CD4-positive, alpha-beta memory T cell (primary cell): ENCODE data around the gene TSPAN1. TPM values are rescaled to one million over a fixed set of nuclear protein-coding genes. Genes with fewer than 3 reads are reported as not detected.

Source experiments
- CTCF ChIA-PET: fragments of 350-600 bp; sonication (Branson Sonifier 250); formaldehyde crosslinking; loops from one replicate; lab custom pipeline; 2021; ENCODE audit warnings: inconsistent platforms; ENCODE audit not compliant: partially characterized antibody; lab: Charles Lee
- POLR2A ChIA-PET: fragments of 350-600 bp; sonication (Branson Sonifier 250); formaldehyde crosslinking; loops from one replicate; lab custom pipeline; 2021; ENCODE audit not compliant: partially characterized antibody; lab: Charles Lee
- DNase-seq, 5 donors: peaks; one replicate each; pipeline versions ENCODE4 v3.0.0 to v3.0.0-alpha.2; 2020 to 2022; ENCODE audit warnings: mixed read lengths in 1 of 5
- H3K27ac ChIP-seq: one replicate; pipeline ENCODE4 v1.7.0; 2013; ENCODE audit warnings: low read depth, low read length
- H3K27me3 ChIP-seq: 2 replicates; pipeline ENCODE4 v1.7.0; 2013; ENCODE audit warnings: mild to moderate bottlenecking, low read length, moderate library complexity; ENCODE audit not compliant: insufficient read depth
- H3K36me3 ChIP-seq: 2 replicates; pipeline ENCODE4 v1.7.0; 2013; ENCODE audit warnings: mild to moderate bottlenecking, low read length, moderate library complexity; ENCODE audit not compliant: insufficient read depth
- H3K4me1 ChIP-seq: 2 replicates; pipeline ENCODE4 v1.7.0; 2013; ENCODE audit warnings: mild to moderate bottlenecking, low read length, moderate library complexity; ENCODE audit not compliant: insufficient read depth
- H3K4me3 ChIP-seq, 2 donors: one replicate each; pipeline ENCODE4 v1.7.0; 2013; ENCODE audit warnings: low read length in 2 of 2, mild to moderate bottlenecking in 1 of 2
- H3K9me3 ChIP-seq, 2 donors: one replicate each; pipeline ENCODE4 v1.7.0; 2013; ENCODE audit warnings: low read length in 2 of 2, control low read depth in 1 of 2; ENCODE audit not compliant: control insufficient read depth in 1 of 2
- H3K27ac Mint-ChIP-seq, 7 donors: one replicate each; pipeline ENCODE4 v1.8.0; 2020 to 2021; ENCODE audit warnings: mixed read lengths in 7 of 7, mild to moderate bottlenecking in 6 of 7, inconsistent platforms in 3 of 7, moderate library complexity in 3 of 7
- H3K27me3 Mint-ChIP-seq, 2 donors: one replicate each; pipeline ENCODE4 v1.8.0; 2020 to 2021; ENCODE audit warnings: mixed read lengths in 2 of 2
- H3K36me3 Mint-ChIP-seq, 2 donors: one replicate each; pipeline ENCODE4 v1.8.0; 2020 to 2021; ENCODE audit warnings: mixed read lengths in 2 of 2, inconsistent platforms in 1 of 2, mild to moderate bottlenecking in 1 of 2
- H3K4me1 Mint-ChIP-seq, 4 donors: one replicate each; pipeline ENCODE4 v1.8.0; 2020 to 2021; ENCODE audit warnings: mixed read lengths in 4 of 4, mild to moderate bottlenecking in 1 of 4
- H3K4me3 Mint-ChIP-seq, 8 donors: one replicate each; pipeline ENCODE4 v1.8.0; 2020 to 2021; ENCODE audit warnings: mixed read lengths in 8 of 8, mild to moderate bottlenecking in 7 of 8, moderate library complexity in 6 of 8, inconsistent platforms in 3 of 8
- H3K9me3 Mint-ChIP-seq, 8 donors: one replicate each; pipeline ENCODE4 v1.8.0; 2020 to 2021; ENCODE audit warnings: mixed read lengths in 8 of 8, mild to moderate bottlenecking in 5 of 8, inconsistent platforms in 3 of 8, moderate library complexity in 1 of 8
- intact Hi-C: fragments of 100-400 bp; cut with micrococcal nuclease; formaldehyde crosslinking; loops from one replicate; pipeline ENCODE4 v1.15.1; 2023
- polyA plus RNA-seq, 2 donors: library from polyadenylated mRNA; unstranded; fragments of 300-500 nt; fragmentation: Illumina TruSeq; gene quantifications; one replicate each; pipeline ENCODE4 v1.2.3, GENCODE V29; 2021
- total RNA-seq, 2 experiments: library from RNA; stranded (reverse); gene quantifications; one replicate each; pipeline ENCODE4 v1.2.3, GENCODE V29; 2021

Gene TSPAN1
- total and polyA plus RNA-seq, 4 experiments from 2014 or later = not detected

DNA sequence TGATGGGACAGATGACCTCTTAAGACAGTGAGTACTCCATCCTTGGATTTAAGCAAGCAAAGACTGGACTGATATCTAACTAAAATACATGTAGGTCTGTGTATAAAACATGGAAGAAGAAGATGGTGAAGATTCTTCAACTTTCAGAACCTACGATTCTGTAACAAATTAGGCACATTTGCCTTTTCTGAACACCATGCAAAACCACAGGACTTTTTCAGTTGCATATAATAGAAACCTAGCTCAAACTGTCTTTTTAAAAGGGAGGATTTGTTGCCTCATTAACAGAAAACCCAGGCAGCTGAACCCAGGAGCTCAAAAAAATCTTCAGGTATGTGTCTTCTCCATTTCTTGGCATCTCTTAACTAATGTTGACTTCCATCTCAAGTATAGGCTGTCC, 14.7 kb upstream of the TSPAN1 start:
- H3K9me3 ChIP-seq = no peaks in the 10 kb centered on the region
- CTCF ChIA-PET = no interaction called here
- H3K4me1 Mint-ChIP-seq = no peaks in the 10 kb centered on the region
- H3K27ac ChIP-seq = no peak overlapping the region
- H3K4me1 ChIP-seq = no peaks in the 10 kb centered on the region
- peaks cover 0 to 3% of the 10 kb centered on the region in 2 donors for H3K27me3 Mint-ChIP-seq
- H3K36me3 ChIP-seq = no peaks in the 10 kb centered on the region
- POLR2A ChIA-PET = no interaction called here
- peak overlapping the region in 1 of 7 donors; percentile 48 for H3K27ac Mint-ChIP-seq
- H3K36me3 Mint-ChIP-seq = no peaks in the 10 kb centered on the region
- H3K9me3 Mint-ChIP-seq = no peaks in the 10 kb centered on the region
- DNase-seq = no peak
- no peaks in the 10 kb centered on the region for H3K27me3 ChIP-seq
- H3K4me3 ChIP-seq = no peak overlapping the region
- intact Hi-C loops = no loop called here
- no peak overlapping the region for H3K4me3 Mint-ChIP-seq

DNA sequence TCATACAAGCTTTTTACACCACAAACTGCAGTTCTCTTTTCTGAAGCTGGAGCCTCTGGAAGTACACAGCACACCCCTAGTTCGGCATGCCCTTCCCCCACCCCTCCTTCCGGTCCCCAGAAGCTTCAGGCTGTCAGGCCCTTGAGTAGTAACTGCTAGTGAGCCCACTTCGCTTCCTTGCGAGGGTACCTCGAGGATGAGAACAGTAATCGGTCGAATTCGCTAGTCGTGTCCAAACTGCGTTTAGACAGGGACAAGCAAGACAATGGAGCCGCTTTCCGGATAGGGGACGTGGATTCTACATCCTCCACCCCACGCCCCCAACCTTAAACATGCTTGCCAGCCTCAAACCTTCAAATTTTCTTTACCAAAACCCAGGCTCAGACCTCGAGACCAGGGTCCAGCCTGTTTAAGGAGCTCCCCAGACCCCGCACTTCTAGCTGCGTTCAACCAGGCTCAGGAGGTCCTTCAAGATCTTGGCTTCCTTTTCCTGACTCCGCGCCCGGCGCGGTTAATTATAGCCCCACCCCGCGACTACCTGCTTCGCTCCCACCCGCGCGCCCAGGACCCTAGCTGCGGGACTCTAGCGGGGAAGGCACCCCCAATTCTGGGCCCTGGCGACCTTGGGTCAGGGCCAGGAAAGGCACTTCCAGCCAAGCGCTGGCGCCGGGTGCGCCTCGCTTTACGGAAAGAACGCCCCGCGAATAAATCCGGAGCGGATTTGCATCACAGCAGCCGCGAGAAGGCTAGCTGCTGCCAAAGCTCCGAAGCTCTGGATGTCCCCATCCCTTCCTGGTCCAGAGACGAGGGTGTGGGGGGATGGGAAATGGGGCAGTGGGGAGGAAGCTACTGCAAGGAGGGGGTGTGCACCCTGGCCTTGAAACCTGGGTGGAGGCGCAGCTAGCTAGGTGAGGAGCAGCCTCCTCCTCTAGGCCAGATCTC, 8.1 kb upstream of the TSPAN1 start:
- peak overlapping the region; percentile 88 to 95 (median 92) for H3K4me3 Mint-ChIP-seq
- Histone ChIP-seq H3K27ac (peak overlapping the region; percentile 47), H3K27me3 (no peaks in the 10 kb centered on the region), H3K36me3 (no peaks in the 10 kb centered on the region), H3K9me3 (no peaks in the 10 kb centered on the region), H3K4me1 (peaks cover 16% of the 10 kb centered on the region), H3K4me3 (peak overlapping the region; percentile 62 to 70)
- H3K27ac Mint-ChIP-seq = peak overlapping the region; percentile 63 to 96 (median 93)
- CTCF ChIA-PET = interaction anchor here (0.8 to 2.9 kb wide), 8 partner anchors 9 to 130 kb away, joined by 3 to 15 read pairs (median 4); no protein-coding TSS in a partner anchor
- peaks cover 0 to 1% of the 10 kb centered on the region in 2 donors for H3K36me3 Mint-ChIP-seq
- intact Hi-C loops = no loop called here
- POLR2A ChIA-PET = interaction anchor here (0.7 to 2.0 kb wide), 14 partner anchors 8 to 827 kb away, joined by 3 to 8 read pairs (median 4); partner anchors contain the start of genes GPBP1L1, LRRC41, MUTYH and PIK3R3
- DNase-seq = peak; percentile 29 to 45 (median 41)
- no peaks in the 10 kb centered on the region for H3K9me3 Mint-ChIP-seq
- peaks cover 4% of the 10 kb centered on the region in 2 donors for H3K27me3 Mint-ChIP-seq
- peaks cover 7 to 19% (median 13%) of the 10 kb centered on the region in 4 donors for H3K4me1 Mint-ChIP-seq

DNA sequence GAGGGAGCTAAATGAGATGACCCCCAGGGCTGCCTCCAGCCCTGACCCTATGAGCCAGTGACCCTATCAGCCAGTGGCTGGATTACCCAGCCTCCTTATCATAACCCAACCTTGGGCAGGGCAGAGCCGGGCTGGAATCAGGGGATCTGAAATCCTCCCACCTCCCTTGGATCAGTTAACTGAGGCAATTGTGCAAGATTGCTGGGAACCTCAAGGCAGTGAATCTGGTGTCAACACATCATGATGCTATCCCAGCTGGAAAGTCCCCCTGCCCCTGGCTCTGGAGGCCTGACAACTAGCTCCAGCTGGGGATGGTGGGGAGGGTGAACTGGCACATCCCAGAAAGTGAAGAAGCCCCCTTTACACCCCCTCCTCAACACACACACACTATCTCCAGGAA, 6.4 kb upstream of the TSPAN1 start:
- CTCF ChIA-PET = interaction anchor here (1.9 to 2.9 kb wide), 2 partner anchors 13 to 15 kb away, joined by 4 to 15 read pairs; no protein-coding TSS in a partner anchor

DNA sequence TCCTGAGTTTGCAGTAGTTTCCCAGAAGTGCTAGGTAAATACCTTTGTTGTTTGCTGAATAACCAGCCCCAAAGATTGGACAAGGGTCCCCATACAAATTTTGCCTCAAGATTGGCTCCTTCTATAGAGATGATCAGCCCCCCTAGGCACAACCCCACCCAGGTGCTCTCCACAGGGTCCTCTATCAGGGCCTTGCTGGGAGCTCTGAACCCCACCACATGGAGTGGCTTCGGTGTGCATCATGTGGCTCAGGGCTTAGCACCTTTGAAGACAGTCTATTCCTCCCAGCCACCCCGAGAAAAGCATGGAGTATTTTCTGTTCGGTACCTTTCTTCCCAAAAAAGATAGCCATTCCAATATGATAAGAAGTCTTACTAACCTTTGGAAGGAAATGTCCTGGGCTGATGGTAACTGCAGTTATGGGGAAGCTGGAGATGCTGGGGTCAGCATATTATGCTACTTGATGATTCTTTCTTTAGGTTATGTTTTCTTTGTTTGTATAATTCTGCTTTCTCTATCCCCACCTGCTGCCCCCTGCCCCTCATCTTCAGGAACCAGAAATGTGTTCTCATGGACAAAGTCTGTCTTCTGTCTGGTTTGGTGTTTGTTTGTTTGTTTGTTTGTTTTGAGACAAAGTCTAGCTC, 5.0 kb upstream of the TSPAN1 start:
- H3K27ac Mint-ChIP-seq = no peak overlapping the region
- Histone ChIP-seq H3K27me3 (no peaks in the 10 kb centered on the region), H3K36me3 (no peaks in the 10 kb centered on the region), H3K4me3 (no peak overlapping the region), H3K9me3 (no peaks in the 10 kb centered on the region), H3K27ac (no peak overlapping the region), H3K4me1 (peaks cover 16% of the 10 kb centered on the region)
- peaks cover 0 to 1% of the 10 kb centered on the region in 2 donors for H3K36me3 Mint-ChIP-seq
- no peak overlapping the region for H3K4me3 Mint-ChIP-seq
- CTCF ChIA-PET = no interaction called here
- intact Hi-C loops = no loop called here
- DNase-seq = no peak
- POLR2A ChIA-PET = no interaction called here
- peaks cover 2 to 4% of the 10 kb centered on the region in 2 donors for H3K27me3 Mint-ChIP-seq
- H3K4me1 Mint-ChIP-seq = peaks cover 7 to 19% (median 13%) of the 10 kb centered on the region in 4 donors
- no peaks in the 10 kb centered on the region for H3K9me3 Mint-ChIP-seq

More for the DNA sequence above, 6.4 kb upstream of the TSPAN1 start:
- H3K36me3 ChIP-seq = no peaks in the 10 kb centered on the region
- peaks cover 0 to 1% of the 10 kb centered on the region in 2 donors for H3K36me3 Mint-ChIP-seq
- DNase-seq = no peak
- no peak overlapping the region for H3K27ac ChIP-seq
- no peak overlapping the region for H3K4me3 ChIP-seq
- peaks cover 16% of the 10 kb centered on the region for H3K4me1 ChIP-seq
- no peaks in the 10 kb centered on the region for H3K9me3 Mint-ChIP-seq
- H3K4me3 Mint-ChIP-seq = peak overlapping the region in 4 of 8 donors; percentile 21 to 93 (median 61)
- no peaks in the 10 kb centered on the region for H3K9me3 ChIP-seq
- no peaks in the 10 kb centered on the region for H3K27me3 ChIP-seq
- H3K27me3 Mint-ChIP-seq = peaks cover 4% of the 10 kb centered on the region in 2 donors
- H3K27ac Mint-ChIP-seq = no peak overlapping the region
- H3K4me1 Mint-ChIP-seq = peaks cover 7 to 19% (median 13%) of the 10 kb centered on the region in 4 donors
- intact Hi-C loops = no loop called here
- POLR2A ChIA-PET = no interaction called here

DNA sequence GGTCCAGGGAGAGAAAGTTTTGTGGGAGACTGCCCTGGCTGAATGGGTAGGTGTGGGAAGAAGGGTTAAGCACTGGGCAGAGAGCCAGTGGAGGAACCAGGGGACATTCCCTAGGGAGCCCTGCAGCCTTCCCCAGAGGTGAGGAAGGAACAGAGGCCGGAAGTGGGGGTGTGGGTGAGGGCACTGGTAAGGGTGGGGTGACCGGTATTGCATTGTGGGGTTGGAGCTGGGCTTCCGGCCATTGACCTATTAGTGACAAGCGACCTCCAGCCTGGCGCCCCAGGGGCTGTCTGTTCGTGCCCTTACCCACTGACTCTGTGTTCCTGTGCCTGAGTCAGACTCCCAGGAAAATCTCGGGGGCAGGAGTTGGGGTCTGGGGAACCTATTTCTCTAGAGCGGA, 3.5 kb upstream of the TSPAN1 start:
- Mint-ChIP-seq H3K4me3 (no peak overlapping the region), H3K4me1 (peaks cover 6 to 16% (median 10%) of the 10 kb centered on the region in 4 donors), H3K36me3 (peaks cover 0 to 1% of the 10 kb centered on the region in 2 donors), H3K27me3 (peaks cover 2 to 4% of the 10 kb centered on the region in 2 donors), H3K27ac (no peak overlapping the region), H3K9me3 (no peaks in the 10 kb centered on the region)
- POLR2A ChIA-PET = no interaction called here
- intact Hi-C loops = no loop called here
- CTCF ChIA-PET = interaction anchor here (1.0 kb wide), 1 partner anchor 10 kb away, joined by 4 read pairs; no protein-coding TSS in a partner anchor
- DNase-seq = no peak
- Histone ChIP-seq H3K9me3 (no peaks in the 10 kb centered on the region), H3K27ac (no peak overlapping the region), H3K36me3 (no peaks in the 10 kb centered on the region), H3K4me3 (no peak overlapping the region), H3K27me3 (no peaks in the 10 kb centered on the region), H3K4me1 (peaks cover 12% of the 10 kb centered on the region)

DNA sequence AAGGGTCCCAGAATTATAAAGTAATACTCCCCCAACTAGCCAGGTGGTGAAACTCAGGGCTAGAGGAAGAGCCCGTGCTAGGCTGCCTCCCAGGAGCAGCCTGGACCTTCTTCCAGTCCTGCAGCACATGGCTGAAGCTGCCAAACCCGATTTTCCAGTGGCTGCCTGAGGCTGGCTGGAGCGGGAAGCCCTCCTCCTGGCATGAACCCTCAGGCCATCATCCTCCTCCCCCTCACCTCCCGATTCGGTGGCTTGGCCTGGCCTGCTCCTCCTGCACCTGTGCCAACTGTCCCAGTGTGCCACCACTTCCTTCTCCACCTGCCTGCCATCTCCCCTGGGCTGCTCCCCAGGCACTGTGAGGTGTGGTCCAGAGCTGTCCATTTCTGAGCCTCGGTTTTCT, 3.0 kb upstream of the TSPAN1 start:
- POLR2A ChIA-PET = no interaction called here

DNA sequence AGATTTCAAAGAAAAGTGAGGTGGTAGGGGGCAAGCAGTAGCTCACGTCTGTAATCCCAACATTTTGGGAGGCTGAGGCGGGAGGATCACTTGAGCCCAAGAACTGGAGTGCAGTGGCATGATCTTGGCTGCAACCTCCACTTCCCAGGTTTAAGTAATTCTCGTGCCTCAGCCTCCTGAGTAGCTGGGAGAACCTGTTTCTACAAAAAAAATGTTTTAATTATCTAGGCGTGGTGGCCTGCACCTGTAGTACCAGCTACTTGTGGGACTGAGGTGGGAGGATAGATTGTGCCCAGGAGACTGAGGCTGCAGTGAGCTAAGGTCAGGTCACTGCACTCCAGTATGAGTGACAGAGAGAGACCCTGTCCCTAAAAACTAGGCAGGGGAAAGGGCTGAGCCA, 2.6 kb upstream of the TSPAN1 start:
- Mint-ChIP-seq H3K27me3 (peaks cover 2 to 4% of the 10 kb centered on the region in 2 donors), H3K4me1 (peaks cover 3 to 6% (median 5%) of the 10 kb centered on the region in 4 donors), H3K27ac (no peak overlapping the region), H3K9me3 (no peaks in the 10 kb centered on the region), H3K4me3 (no peak overlapping the region), H3K36me3 (no peaks in the 10 kb centered on the region)
- H3K9me3 ChIP-seq = no peaks in the 10 kb centered on the region
- no peak for DNase-seq
- no peaks in the 10 kb centered on the region for H3K36me3 ChIP-seq
- ChIA-PET CTCF (no interaction called here), POLR2A (interaction anchor here (0.7 kb wide), 1 partner anchor 86 kb away, joined by 4 read pairs; no protein-coding TSS in a partner anchor)
- intact Hi-C loops = no loop called here
- no peak overlapping the region for H3K27ac ChIP-seq
- H3K4me1 ChIP-seq = peaks cover 5% of the 10 kb centered on the region
- H3K27me3 ChIP-seq = no peaks in the 10 kb centered on the region
- H3K4me3 ChIP-seq = no peak overlapping the region

More for the DNA sequence above, 3.0 kb upstream of the TSPAN1 start:
- Histone ChIP-seq H3K27me3 (no peaks in the 10 kb centered on the region), H3K36me3 (no peaks in the 10 kb centered on the region), H3K4me3 (no peak overlapping the region), H3K9me3 (no peaks in the 10 kb centered on the region), H3K27ac (no peak overlapping the region), H3K4me1 (peaks cover 7% of the 10 kb centered on the region)
- H3K4me3 Mint-ChIP-seq = no peak overlapping the region
- H3K27ac Mint-ChIP-seq = no peak overlapping the region
- CTCF ChIA-PET = no interaction called here
- H3K36me3 Mint-ChIP-seq = peaks cover 0 to 1% of the 10 kb centered on the region in 2 donors
- no peaks in the 10 kb centered on the region for H3K9me3 Mint-ChIP-seq
- peaks cover 2 to 4% of the 10 kb centered on the region in 2 donors for H3K27me3 Mint-ChIP-seq
- H3K4me1 Mint-ChIP-seq = peaks cover 3 to 11% (median 6%) of the 10 kb centered on the region in 4 donors
- no peak for DNase-seq
- intact Hi-C loops = no loop called here
